ENCODE results near the gene PROSER3. TPM values are rescaled to one million over a fixed set of nuclear protein-coding genes. Genes with fewer than 3 reads are reported as not detected.
"Not testable (repeated sequence)": the region's sequence is repeated elsewhere in the genome, so short reads cannot be mapped to it uniquely, and the experiment has no call there.

The PROSER3 gene
- total RNA-seq, 2 experiments from 2014 or later = 17.2 to 66.1 TPM

DNA sequence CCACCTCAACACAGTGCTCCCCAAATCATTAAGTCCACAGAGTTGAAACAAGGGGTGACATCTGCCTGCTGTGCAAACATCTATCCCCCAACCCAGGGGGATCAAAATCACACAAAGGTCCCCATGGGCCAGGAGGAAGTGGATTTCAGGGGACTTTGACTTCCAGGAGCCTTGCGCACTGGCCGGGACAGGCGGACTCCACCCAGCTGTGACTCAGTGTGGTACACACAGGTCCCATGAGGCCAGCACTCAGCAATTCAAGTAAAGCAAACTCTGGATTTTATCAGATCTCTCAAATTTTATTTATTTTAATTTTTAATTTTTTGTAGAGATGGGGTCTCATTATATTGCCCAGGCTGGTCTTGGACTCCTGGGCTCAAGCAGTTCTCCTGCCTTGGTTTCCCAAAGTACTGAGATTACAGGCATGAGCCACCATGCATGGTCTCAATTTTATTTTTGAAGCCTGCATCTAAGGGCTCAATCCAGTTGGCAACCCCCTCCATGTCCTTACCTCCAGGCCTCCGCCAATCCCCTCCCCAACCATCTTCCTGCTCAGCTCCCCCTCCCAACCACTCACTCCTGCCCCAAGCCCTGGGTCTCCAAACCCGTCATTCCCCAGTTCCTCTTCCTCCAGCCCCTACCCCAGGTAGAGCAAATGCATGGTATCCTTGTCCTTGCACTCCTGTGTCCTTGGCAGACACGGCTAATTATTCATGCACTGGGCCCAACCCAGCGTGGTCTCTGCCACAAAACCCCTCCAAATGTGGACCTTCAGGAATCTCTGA lies 35.6 kb downstream of the PROSER3 start:
- DNase-seq (ENCODE audit: low spot score) = no peak
- no peaks in the 10 kb centered on the region for H3K79me2 ChIP-seq (ENCODE audit: insufficient read depth, low read depth, low read length)
- TF ChIP-seq, protein P1, sequence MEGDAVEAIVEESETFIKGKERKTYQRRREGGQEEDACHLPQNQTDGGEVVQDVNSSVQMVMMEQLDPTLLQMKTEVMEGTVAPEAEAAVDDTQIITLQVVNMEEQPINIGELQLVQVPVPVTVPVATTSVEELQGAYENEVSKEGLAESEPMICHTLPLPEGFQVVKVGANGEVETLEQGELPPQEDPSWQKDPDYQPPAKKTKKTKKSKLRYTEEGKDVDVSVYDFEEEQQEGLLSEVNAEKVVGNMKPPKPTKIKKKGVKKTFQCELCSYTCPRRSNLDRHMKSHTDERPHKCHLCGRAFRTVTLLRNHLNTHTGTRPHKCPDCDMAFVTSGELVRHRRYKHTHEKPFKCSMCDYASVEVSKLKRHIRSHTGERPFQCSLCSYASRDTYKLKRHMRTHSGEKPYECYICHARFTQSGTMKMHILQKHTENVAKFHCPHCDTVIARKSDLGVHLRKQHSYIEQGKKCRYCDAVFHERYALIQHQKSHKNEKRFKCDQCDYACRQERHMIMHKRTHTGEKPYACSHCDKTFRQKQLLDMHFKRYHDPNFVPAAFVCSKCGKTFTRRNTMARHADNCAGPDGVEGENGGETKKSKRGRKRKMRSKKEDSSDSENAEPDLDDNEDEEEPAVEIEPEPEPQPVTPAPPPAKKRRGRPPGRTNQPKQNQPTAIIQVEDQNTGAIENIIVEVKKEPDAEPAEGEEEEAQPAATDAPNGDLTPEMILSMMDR (conservative IDR thresholded peaks at IDR 0.05; ENCODE audit: low read length) = no peak
- no peak for TF ChIP-seq EZH2phosphoT487 (IDR thresholded peaks at IDR 0.05; ENCODE audit: borderline replicate concordance, low read depth, low read length)
- ChIA-PET CTCF (ENCODE audit: unreplicated experiment) (no interaction called here), POLR2A (no interaction called here)
- H3K9me2 ChIP-seq (ENCODE audit: insufficient read depth, low read length) = no peaks in the 10 kb centered on the region
- H3K27ac ChIP-seq (ENCODE audit: low read depth, low read length, poor library complexity, severe bottlenecking) = no peak overlapping the region
- BruUV-seq (replicated peaks) = no TSS peak
- H4K20me1 ChIP-seq (ENCODE audit: insufficient read depth, low read length) = no peaks in the 10 kb centered on the region
- H3K4me3 ChIP-seq (ENCODE audit: low read depth, low read length, poor library complexity, severe bottlenecking) = no peak overlapping the region
- intact Hi-C loops (cut with micrococcal nuclease; ENCODE audit: unreplicated experiment) = no loop called here
- H2AFZ ChIP-seq (ENCODE audit: low read length) = no peak overlapping the region
- no peak overlapping the region for H3K4me2 ChIP-seq (ENCODE audit: low read length)
- H3K4me1 ChIP-seq (ENCODE audit: insufficient read depth, low read length, poor library complexity, severe bottlenecking) = no peaks in the 10 kb centered on the region
- H3K36me3 ChIP-seq (ENCODE audit: insufficient read depth, low read length) = no peaks in the 10 kb centered on the region
- no peaks in the 10 kb centered on the region for H3K9me3 ChIP-seq (ENCODE audit: low read length)

GRCh38 chr19:35795564-35795963 lies 37.6 kb downstream of the PROSER3 start:
- H3K27ac ChIP-seq (ENCODE audit: low read depth, low read length, poor library complexity, severe bottlenecking); DNase-seq (ENCODE audit: low spot score); H3K36me3 ChIP-seq (ENCODE audit: insufficient read depth, low read length); CTCF ChIA-PET (ENCODE audit: unreplicated experiment); H4K20me1 ChIP-seq (ENCODE audit: insufficient read depth, low read length); intact Hi-C loops (cut with micrococcal nuclease; ENCODE audit: unreplicated experiment); POLR2A ChIA-PET; H3K9me3 ChIP-seq (ENCODE audit: low read length); H3K9me2 ChIP-seq (ENCODE audit: insufficient read depth, low read length); BruUV-seq (replicated peaks); H3K4me1 ChIP-seq (ENCODE audit: insufficient read depth, low read length, poor library complexity, severe bottlenecking); H3K4me3 ChIP-seq (ENCODE audit: low read depth, low read length, poor library complexity, severe bottlenecking); H2AFZ ChIP-seq (ENCODE audit: low read length); H3K4me2 ChIP-seq (ENCODE audit: low read length); H3K79me2 ChIP-seq (ENCODE audit: insufficient read depth, low read depth, low read length): not testable (repeated sequence)

GRCh38 chr19:35796645-35797542 lies 38.9 kb downstream of the PROSER3 start:
- H3K79me2 ChIP-seq (ENCODE audit: insufficient read depth, low read depth, low read length) = no peaks in the 10 kb centered on the region
- TF ChIP-seq EZH2phosphoT487 (IDR thresholded peaks at IDR 0.05; ENCODE audit: borderline replicate concordance, low read depth, low read length) = no peak
- TF ChIP-seq, protein P1 (conservative IDR thresholded peaks at IDR 0.05; ENCODE audit: low read length) = no peak
- ChIA-PET CTCF (ENCODE audit: unreplicated experiment) (no interaction called here), POLR2A (interaction anchor here (0.7 kb wide), 1 partner anchor 75 kb away, joined by 4 read pairs; no protein-coding TSS in a partner anchor)
- H3K4me3 ChIP-seq (ENCODE audit: low read depth, low read length, poor library complexity, severe bottlenecking) = no peak overlapping the region
- H2AFZ ChIP-seq (ENCODE audit: low read length) = no peak overlapping the region
- intact Hi-C loops (cut with micrococcal nuclease; ENCODE audit: unreplicated experiment) = no loop called here
- H3K9me2 ChIP-seq (ENCODE audit: insufficient read depth, low read length) = no peaks in the 10 kb centered on the region
- H3K4me2 ChIP-seq (ENCODE audit: low read length) = no peak overlapping the region
- H3K27ac ChIP-seq (ENCODE audit: low read depth, low read length, poor library complexity, severe bottlenecking) = no peak overlapping the region
- H3K4me1 ChIP-seq (ENCODE audit: insufficient read depth, low read length, poor library complexity, severe bottlenecking) = no peaks in the 10 kb centered on the region
- DNase-seq (ENCODE audit: low spot score) = no peak
- no peaks in the 10 kb centered on the region for H3K36me3 ChIP-seq (ENCODE audit: insufficient read depth, low read length)
- H4K20me1 ChIP-seq (ENCODE audit: insufficient read depth, low read length) = no peaks in the 10 kb centered on the region
- no TSS peak for BruUV-seq (replicated peaks)
- H3K9me3 ChIP-seq (ENCODE audit: low read length) = no peaks in the 10 kb centered on the region

Measured in OCI-LY7 (cell line).